Panc1 (cell line): Measurements from ENCODE around the gene POLR3H.

Experiments
- POLR2AphosphoS5 ChIP-seq: IDR thresholded peaks from 2 replicates; pipeline ENCODE4 v1.6.1; 2012; ENCODE audit warnings: mild to moderate bottlenecking, low read depth, low read length, moderate library complexity
- TF ChIP-seq, protein P1 (sequence below): fragments of 450-650 bp; IDR thresholded peaks from 2 replicates; pipeline ENCODE4 v1.5.1; 2017; ENCODE audit warnings: mild to moderate bottlenecking
- TF ChIP-seq, protein P2 (sequence below), 2 experiments: IDR thresholded peaks; 2 replicates each; pipeline ENCODE4 v1.6.1; 2011 to 2012; ENCODE audit warnings: low read depth in 2 of 2, control low read depth in 1 of 2, low read length in 1 of 2, mild to moderate bottlenecking in 1 of 2, moderate library complexity in 1 of 2; ENCODE audit not compliant: insufficient read depth in 1 of 2

DNA sequence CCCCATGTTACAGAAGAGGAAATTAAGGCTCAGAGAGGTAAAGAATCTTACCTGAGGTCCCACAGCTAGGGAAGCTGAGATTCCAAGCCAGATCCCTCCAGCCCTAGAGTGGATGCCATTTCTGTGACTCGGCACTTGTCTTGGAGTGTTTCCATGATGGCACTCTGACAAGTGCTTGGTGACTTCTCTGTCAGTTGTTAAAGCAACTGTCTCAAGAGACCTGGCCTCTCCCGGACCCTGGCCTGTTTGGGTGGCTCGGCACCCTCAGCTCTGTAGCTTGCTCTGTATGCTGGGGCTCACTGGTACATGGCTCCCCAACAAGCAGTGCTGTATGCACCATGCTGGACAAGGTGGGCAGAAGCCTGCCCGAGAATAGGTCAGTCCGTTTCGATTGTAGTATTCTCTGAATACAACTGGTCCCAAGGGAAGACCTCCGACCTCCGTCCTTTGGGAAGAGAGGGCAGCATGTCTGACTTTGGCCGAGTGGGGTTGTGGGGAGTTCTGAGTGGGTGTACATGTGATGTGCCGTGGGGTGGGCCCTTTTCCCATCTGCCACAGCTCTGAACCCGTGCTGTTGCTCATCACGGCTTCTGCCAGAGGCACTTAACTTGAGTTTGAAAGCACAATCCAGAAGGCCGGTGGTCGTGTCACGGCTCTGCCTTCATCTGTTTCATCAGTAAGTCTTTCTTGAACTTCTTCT, 63.0 kb downstream of the POLR3H start:
- TF ChIP-seq, protein P1, sequence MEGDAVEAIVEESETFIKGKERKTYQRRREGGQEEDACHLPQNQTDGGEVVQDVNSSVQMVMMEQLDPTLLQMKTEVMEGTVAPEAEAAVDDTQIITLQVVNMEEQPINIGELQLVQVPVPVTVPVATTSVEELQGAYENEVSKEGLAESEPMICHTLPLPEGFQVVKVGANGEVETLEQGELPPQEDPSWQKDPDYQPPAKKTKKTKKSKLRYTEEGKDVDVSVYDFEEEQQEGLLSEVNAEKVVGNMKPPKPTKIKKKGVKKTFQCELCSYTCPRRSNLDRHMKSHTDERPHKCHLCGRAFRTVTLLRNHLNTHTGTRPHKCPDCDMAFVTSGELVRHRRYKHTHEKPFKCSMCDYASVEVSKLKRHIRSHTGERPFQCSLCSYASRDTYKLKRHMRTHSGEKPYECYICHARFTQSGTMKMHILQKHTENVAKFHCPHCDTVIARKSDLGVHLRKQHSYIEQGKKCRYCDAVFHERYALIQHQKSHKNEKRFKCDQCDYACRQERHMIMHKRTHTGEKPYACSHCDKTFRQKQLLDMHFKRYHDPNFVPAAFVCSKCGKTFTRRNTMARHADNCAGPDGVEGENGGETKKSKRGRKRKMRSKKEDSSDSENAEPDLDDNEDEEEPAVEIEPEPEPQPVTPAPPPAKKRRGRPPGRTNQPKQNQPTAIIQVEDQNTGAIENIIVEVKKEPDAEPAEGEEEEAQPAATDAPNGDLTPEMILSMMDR: no peak
- TF ChIP-seq, protein P2, sequence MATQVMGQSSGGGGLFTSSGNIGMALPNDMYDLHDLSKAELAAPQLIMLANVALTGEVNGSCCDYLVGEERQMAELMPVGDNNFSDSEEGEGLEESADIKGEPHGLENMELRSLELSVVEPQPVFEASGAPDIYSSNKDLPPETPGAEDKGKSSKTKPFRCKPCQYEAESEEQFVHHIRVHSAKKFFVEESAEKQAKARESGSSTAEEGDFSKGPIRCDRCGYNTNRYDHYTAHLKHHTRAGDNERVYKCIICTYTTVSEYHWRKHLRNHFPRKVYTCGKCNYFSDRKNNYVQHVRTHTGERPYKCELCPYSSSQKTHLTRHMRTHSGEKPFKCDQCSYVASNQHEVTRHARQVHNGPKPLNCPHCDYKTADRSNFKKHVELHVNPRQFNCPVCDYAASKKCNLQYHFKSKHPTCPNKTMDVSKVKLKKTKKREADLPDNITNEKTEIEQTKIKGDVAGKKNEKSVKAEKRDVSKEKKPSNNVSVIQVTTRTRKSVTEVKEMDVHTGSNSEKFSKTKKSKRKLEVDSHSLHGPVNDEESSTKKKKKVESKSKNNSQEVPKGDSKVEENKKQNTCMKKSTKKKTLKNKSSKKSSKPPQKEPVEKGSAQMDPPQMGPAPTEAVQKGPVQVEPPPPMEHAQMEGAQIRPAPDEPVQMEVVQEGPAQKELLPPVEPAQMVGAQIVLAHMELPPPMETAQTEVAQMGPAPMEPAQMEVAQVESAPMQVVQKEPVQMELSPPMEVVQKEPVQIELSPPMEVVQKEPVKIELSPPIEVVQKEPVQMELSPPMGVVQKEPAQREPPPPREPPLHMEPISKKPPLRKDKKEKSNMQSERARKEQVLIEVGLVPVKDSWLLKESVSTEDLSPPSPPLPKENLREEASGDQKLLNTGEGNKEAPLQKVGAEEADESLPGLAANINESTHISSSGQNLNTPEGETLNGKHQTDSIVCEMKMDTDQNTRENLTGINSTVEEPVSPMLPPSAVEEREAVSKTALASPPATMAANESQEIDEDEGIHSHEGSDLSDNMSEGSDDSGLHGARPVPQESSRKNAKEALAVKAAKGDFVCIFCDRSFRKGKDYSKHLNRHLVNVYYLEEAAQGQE (IDR thresholded peaks at IDR 0.05; ENCODE audit: insufficient read depth in 1 of 2, low read depth in 2 of 2, low read length in 1 of 2): no peak
- TF ChIP-seq POLR2AphosphoS5: no peak
